Activated T-cell treated with anti-CD3 and anti-CD28 coated beads for 4 hours (primary cell): ENCODE results near the gene CPA2.
"Not testable (repeated sequence)": the region's sequence is repeated elsewhere in the genome, so short reads cannot be mapped to it uniquely, and the experiment has no call there.

Experiments
- DNase-seq: peaks from one replicate; pipeline ENCODE4 v3.0.0-alpha.2; 2020

Gene CPA2

DNA sequence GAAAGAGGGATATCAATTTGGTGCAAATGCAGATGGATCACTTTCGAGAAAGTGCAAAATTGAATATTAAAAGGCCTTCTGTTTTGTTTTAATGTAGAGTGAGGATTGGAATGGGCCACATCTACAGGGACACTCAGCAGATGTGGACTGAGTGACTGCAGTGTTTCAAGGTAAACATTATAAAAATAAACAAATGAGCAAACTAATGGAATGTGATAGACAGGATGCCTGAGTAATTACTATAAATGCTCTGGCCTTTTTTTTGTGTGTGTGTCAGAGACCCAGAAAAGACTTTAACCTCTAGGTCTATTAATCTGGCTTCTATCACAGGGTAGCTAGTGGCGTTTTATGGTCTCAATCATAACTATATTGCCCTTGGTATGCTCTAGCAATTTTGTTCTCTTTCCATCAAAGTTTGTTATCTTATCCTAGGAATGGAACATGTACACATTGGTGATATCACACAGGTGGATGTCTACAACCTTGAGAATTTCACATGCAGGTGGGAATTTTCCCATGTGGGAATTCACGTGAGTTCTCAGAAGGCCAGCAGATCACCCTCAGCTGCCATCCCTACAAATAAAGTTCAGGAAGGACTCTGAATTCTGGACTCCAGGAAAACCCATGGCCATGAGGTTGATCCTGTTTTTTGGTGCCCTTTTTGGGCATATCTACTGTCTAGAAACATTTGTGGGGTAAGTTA lies at the start of gene CPA2:
Gene CPA2, plus strand, starts transcription at position 606 of the 703 bp plus-strand sequence. Its CDS starts 19 bp downstream, at position 625.
- DNase-seq = no peak

DNA sequence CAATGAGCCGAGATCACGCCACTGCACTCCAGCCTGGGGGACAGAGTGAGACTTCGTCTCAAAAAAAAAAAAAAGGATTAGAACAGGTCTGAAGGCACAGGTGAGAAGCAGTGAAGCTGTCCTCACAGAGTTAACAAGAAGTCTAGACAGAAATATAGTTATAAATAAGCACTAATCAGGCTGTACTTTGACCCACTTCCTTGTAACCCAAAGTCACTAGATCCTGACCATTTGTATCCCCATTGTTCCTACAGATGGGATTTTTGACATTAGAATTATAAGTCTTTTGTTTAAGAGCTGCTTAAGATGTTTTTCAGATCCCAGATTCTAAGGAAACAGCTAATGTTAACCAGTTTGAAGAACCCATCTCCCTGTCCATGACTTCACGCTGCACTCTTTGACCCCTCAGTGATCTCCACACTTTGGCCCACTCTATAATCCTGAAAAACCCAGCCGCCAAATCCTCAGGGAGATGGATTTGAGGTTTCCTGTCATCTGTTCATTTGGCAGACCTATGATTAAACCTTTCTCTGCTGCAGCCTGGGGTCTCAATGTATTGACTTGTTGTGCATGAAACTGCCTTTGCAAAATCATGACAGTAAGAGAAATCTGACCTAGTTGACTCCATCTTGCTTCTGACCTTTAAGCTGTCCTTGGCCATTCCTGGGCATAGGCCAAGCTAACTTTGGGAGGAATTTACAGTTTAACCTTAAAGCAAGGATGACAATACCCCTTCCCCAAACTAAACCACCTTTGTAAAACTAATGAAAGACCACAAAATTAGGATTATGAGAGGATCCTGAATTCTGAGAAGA lies 47.6 kb upstream of the CPA2 start:
- DNase-seq = no peak

DNA sequence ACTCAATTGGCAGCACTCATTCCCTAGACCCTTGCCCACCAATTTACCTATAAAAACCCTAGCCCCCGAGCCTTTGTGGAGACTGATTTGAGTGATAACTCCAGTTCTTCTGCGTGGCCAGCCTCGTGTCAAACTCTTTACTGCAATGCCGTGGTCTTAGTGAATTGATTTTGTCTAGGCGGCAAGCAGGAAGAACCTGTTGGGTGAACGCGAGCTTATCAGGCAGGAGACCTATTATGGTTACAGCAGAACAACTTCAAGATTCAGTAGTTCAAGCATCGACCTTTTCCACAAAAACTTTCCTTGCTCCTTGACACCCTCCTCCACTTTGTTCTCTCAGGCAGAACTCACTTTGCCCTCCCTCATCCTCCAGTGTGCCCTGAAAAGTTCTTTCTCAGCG lies 46.8 kb upstream of the CPA2 start:
- no peak for DNase-seq

DNA sequence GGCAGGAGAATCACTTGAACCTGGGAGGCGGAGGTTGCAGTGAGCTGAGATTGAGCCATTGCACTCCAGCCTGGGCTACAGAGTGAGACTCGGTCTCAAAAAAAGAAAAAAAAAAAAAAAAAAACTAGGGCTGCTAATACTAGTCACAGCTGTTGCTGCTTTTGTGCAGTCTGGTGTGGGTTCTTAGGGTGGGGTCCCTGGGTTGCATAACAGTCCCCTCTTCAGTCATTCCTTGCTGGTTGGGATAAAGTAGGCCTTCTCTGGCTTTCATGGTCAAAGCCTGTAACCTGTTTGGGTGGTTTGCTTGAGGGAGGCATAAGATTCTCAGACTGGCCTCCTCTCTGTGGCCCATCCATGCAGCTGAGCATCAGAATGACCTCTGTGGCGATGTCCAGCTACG lies 44.9 kb upstream of the CPA2 start:
- DNase-seq = no peak

DNA sequence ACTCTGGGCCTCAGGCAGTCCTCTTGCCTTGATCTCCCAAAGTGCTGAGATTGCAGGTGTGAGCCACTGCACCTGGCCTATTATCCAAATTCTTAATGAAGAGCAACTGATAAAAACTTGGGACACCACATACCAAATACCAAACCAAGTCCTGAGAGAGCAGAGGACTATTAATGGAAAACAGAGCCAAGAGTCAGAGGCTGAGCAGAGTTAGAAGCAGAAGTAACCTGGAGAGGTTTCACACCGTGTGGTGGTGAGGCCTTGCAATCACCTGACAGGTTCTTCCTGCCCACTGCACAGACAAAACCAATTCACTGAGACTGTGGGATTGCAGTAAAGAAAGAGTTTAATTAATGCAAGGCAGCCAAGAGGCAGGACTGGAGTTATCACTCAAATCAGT lies 43.0 kb upstream of the CPA2 start:
- DNase-seq = no peak

DNA sequence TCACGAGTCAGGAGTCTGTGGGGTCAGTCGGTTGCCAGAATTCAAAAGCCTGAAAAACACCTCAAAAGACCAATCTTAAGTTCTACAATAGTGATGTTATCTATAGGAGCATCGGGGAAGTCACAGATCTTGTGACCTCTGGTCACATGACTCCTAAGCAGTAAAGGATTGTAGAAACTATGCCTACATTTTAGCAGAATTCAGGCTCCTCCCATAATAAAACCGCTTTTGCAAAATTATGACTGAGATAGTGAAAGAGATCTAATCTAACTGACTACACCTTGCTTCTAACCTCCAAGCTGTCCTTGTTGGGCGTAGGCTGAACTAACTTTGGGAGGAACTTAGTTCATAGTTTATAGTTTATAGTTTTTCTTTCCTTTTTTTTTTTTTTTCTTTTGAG lies 42.5 kb upstream of the CPA2 start:
- DNase-seq = no peak

DNA sequence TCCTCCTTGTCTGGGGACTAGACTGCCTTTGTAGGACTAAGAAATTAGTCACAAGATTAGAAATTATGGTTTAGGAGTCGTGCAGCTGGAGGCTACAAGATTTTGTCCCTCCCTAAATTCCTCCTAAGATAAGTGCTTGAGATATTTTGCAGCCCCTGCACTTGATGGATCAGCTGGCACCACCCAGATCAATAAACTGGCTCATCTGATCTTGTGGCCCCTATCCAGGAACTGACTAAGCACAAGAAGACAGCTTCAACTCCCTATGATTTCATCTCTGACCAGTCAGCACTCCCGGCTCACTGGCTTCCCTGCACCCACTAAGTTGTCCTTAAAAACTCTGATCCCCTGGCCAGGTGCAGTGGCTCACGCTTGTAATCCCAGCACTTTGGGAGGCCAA lies 41.7 kb upstream of the CPA2 start:
- not testable (repeated sequence) for DNase-seq

DNA sequence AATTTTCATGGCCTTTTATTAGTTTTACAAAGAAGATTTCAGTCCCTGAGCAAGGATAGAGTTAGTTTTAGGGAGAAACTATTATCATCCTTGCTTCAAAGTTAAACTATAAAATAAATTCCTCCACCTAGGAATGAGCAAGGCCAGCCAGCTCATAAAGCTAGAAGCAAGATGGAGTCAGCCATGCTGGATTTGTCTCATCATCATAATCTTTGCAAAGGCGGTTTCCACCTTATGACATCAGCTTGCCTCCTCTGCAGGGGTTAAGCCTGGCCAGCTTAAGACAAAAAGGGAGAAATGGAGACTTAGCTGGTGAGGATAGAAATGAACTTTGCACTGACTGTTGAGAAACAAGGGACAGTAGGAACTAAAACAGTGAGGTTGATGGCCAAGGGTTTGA lies 40.3 kb upstream of the CPA2 start:
- no peak for DNase-seq

DNA sequence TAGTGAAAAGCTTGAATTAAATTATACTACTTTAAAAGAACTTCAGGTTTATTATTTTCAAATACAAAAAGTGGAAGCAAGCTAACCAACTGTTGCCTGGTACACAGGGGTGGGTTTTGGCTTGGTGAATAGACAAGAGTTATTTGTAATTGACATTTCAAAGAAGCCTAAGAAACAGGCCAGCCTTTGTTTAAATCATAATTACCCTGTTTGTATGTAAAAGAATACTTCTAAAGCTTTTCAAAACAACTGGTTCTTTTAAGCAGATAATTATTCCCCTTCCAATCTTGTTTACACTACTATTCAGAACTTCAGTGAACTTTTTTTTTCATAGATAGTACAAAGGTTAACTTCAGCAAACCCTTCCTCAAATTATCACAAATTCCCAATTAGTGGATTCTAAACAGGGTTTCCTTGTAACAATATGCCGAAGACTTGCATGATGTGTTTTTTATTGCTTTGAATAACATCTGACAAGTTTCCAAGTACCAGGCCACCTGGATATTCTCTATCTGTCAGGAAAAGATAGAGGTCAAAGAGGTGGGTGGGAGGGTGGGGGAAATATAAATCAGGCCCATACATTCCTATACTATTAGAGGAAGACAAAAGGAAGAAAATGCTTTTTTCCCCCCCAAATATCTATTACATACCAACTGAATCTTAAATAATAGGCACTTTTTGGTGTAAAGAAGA lies 38.6 kb upstream of the CPA2 start:
- no peak for DNase-seq

DNA sequence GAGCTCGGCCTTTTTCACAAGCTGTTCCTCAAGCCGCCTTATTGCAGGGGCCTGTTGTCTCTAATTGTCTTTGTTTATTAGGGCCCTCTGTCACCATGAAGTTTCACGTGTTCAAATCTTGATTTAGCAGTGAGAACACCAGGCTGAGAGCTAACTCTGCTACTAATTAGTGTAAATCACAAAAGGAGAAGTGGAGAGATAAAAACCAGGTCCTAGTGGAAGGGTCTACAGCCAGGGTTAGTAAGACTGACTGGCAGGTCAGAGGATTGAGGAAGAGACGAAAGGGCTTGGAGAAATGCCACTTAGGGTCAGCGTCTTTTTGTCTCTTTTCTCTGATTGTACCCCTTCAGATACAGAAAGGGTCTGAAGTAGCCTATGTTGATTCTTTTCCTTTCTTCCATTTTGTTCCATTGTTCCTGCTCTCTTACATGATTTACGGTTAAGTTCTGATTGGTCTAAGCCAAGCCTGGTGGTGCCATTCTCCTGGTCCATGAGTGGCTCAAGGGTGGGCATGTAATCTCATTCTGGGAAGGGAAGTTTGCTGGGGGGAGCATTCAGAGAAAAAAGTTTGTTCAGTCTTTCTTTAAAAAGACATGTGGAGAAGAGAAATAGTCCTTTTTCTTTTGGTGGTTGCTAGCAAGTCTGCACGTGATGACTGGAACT lies 37.7 kb upstream of the CPA2 start:
- DNase-seq = no peak

DNA sequence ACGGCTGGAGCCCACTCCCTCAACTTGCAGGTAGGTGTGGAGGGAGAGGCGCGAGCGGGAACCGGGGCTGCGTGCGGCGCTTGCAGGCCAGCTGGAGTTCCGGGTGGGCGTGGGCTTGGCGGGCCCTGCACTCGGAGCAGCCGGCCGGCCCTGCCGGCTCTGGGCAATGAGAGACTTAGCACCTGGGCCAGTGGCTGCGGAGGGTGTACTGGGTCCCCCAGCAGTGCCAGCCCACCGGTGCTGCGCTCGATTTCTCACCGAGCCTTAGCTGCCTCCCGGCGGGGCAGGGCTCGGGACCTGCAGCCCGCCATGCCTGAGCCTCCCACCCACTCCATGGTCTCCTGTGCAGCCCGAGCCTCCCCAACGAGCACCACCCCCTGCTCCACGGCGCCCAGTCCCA lies 36.7 kb upstream of the CPA2 start:
- DNase-seq = not testable (repeated sequence)

DNA sequence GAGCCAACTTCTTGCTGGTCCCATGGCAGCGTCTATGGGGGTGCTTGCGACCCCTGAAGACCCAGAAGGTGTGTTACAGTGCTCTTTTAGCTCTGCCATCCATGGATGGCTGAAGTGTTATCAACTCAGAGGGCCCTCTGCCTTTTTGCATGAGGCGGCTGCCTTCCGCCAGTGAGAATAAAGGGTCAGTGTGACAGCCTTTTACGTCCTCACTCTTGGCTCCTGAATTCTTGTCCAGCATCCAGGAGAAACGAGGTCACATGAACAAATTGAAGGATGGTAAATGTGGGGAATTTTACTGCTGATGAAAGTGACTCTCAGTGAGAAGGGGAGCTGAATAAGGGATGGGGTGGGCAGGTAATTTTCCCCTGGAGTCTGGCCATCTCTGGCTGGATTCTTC lies 34.9 kb upstream of the CPA2 start:
- no peak for DNase-seq

DNA sequence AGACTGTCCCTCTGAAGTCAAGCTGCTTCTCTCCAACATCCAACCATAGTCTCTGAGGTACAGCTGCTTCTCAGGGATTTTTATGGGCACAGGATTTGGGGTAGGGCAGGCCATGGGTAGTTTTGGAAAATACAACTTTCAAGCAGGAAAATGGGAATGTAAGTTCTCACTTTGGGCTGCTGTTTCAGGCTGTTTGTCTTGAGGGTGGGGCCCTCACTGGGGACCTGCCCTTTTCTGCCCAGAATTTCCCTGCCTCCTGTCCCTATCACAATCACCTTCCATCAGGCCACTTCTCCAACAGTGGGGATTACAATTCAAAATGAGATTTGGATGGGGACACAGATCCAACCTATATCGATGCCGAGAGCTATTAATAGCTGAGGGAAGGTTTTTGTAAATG lies 34.5 kb upstream of the CPA2 start:
- DNase-seq = no peak

DNA sequence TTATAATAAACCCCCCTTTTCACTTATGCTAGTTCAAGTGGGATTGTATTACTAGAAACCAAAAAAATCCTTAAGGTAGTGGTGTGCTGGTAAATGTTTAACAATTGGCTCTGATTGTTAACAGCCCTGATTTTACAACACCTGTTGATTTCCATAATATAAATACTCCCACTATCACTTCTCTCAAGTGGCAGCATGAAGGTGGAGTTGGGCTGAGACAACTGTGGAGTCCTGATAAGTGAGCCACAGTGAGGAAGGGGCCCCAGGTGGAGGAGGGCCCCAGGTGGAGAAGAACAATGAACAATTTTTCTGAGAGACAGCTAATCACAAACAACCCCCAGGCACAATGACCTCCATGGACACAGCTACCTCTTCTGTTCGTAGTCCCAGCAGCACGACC lies 32.6 kb upstream of the CPA2 start:
- DNase-seq = no peak

DNA sequence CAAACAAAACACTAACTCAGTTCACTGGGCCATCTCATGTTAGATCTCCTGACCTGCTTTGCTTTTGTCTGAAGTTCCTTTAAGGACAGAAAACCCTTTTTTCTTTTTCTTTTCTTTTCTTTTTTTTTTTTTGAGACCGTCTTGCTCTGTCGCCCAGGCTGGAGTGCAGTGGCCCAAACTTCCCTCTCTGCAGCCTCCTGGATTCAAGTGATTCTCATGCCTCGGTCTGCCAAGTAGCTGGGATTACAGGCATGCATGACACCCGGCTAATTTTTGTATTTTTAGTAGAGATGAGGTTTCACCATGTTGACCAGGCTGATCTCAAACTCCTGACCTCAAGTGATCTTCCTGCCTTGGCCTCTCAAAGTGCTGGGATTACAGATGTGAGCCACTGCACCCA lies 30.3 kb upstream of the CPA2 start:
- not testable (repeated sequence) for DNase-seq

DNA sequence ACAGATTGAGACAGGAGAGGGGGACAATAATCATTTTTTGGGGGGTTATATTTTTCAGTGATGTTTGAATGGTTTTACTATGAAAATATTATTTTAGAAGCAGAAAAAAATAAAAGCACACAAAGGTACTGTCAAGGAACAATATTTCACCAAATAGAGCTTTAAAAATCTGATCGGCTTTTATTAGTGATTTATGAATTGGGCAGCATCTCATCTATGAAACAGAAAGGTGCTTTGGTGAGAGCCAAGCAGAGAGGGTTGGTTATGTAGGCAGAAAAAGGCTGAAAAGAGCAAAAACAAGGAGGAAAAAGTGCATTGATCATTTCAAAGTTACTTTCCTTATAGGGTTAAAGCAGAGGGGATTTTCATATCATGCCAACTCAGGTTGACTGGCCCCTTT lies 26.4 kb upstream of the CPA2 start:
- DNase-seq = no peak

DNA sequence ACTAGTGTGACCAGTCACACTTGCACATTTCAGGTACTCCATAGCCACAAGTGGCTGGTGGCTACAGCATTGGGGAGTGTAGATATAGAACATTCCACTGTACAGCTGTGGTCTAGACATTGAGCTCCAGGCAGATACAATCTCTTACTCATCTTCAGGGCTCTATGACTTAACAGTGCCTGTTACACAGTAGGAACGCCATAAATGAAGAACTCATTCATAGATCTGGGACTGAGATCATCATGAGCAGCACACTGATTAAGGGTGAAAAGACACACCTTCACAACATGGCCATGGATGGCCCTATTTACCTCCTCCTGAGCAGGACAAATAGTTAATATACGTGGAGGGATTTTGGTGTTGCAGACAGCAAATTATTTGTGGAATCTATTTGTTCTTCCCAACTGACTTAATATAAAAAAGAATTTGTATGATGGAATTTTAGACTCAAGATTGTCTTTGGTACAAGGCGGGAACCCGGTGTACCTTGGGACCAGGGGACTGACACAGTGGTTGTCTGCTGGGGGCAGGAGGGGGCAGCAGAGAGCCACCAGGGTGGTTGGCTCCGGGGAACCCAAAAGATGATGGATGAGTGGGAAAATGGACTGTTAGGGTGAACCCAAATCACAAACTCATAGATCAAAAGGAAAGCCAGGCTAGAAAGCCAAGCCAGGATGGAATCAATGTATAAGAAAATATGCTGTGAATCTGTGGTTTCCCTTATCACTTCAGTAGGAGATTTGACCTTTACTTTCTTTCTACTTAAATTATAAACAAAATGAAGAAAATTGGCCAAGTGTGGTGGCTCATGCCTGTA lies 24.3 kb upstream of the CPA2 start:
- peak; percentile 49 for DNase-seq

DNA sequence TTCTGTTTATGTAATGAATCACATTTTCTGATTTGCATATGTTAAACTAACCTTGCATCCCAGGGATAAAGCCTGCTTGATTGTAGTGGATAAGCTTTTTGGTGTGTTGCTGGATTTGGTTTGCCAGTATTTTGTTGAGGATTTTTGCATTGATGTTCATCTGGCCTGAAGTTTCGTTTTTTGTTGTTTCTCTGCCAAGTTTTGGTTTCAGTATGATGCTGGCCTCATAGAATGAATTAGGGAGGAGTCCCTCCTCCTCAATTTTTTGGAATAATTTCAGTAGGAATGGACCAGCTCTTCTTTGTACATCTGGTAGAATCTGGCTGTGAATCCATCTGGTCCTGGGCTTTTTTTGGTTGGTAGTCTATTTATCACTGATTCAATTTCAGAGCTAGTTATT lies 23.2 kb upstream of the CPA2 start:
- DNase-seq = not testable (repeated sequence)

DNA sequence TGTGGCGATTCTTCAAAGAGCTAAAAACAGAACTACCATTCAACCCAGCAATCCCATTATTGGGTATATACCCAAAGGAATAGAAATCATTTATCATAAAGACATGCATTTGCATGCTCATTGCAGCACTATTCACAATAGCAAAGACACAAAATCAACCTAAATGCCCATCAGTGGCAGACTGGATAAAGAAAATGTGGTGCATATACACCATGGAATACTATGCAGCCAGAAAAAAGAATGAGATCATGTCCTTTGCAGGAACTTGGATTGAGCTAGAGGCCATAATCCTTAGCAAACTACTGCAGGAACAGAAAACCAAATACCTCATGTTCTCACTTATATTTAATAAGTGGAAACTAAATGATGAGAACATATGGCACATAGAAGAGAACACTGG lies 20.2 kb upstream of the CPA2 start:
- not testable (repeated sequence) for DNase-seq

DNA sequence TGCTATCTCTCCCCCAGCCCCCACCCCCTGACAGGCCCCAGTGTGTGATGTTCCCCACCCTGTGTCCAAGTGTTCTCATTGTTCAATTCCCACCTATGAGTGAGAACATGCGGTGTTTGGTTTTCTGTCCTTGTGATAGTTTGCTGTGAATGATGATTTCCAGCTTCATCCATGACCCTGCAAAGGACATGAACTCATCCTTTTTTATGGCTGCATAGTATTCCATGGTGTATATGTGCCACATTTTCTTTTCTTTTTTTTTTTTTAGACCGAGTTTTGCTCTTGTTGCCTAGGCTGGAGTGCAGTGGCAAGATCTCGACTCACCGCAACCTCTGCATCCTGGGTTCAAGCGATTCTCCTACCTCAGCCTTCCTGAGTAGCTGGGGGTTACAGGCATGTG lies 17.8 kb upstream of the CPA2 start:
- not testable (repeated sequence) for DNase-seq

DNA sequence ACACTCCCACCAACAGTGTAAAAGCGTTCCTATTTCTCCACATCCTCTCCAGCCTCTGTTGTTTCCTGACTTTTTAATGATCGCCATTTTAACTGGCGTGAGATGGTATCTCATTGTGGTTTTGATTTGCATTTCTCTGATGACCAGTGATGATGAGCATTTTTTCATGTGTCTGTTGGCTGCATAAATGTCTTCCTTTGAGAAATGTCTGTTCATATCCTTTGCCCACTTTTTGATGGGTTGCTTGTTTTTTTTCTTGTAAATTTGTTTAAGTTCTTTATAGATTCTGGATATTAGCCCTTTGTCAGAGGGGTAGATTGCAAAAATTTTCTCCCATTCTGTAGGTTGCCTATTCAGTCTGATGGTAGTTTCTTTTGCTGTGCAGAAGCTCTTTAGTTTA lies 17.0 kb upstream of the CPA2 start:
- DNase-seq = not testable (repeated sequence)

DNA sequence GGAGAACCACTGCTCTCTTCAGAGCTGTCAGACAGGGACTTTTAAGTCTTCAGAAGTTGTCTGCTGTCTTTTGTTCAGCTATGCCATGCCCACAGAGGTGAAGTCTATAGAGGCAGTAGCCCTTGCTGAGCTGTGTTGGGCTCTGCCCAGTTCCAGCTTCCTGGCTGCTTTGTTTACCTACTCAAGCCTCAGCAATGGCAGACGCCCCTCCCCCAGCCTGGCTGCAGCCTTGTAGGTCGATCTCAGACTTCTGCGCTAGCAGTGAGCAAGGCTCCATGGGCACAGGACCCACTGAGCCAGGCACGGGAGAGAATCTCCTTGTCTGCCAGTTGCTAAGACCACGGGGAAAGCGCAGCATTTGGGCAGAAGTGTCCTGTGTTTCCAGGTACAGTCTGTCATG lies 12.1 kb upstream of the CPA2 start:
- no peak for DNase-seq
